Panc1 (cell line): ENCODE results near the gene TBXA2R.

Source experiments
- CTCF ChIP-seq: fragments of 450-650 bp; IDR thresholded peaks from 2 replicates; pipeline ENCODE4 v1.5.1; 2017; ENCODE audit warnings: mild to moderate bottlenecking
- REST ChIP-seq, 2 experiments: IDR thresholded peaks; 2 replicates each; pipeline ENCODE4 v1.6.1; 2011 to 2012; ENCODE audit warnings: low read depth in 2 of 2, control low read depth in 1 of 2, low read length in 1 of 2, mild to moderate bottlenecking in 1 of 2, moderate library complexity in 1 of 2; ENCODE audit not compliant: insufficient read depth in 1 of 2
- TCF7L2 ChIP-seq: IDR thresholded peaks from 2 replicates; pipeline ENCODE4 v1.6.1; 2011; ENCODE audit warnings: mild to moderate bottlenecking, low read depth, low read length, inconsistent platforms

- TF ChIP-seq CTCF (no peak), REST (IDR thresholded peaks at IDR 0.05; ENCODE audit: insufficient read depth in 1 of 2, low read depth in 2 of 2, low read length in 1 of 2) (no peak), TCF7L2 (no peak)
Observed at GRCh38 chr19:3556978-3557460, 49.7 kb downstream of the TBXA2R start.
